ENCODE measurements around the gene CDK10.
"Not testable (repeated sequence)": the region's sequence is repeated elsewhere in the genome, so short reads cannot be mapped to it uniquely, and the experiment has no call there.

The CDK10 gene

GRCh38 chr16:89691986-89692569 lies 5.6 kb downstream of the CDK10 start:
- Histone ChIP-seq H3K9me3 (ENCODE audit: control insufficient read depth, insufficient read depth, low read length) (no peaks in the 10 kb centered on the region), H4K20me1 (ENCODE audit: control insufficient read depth, insufficient read depth, low read depth, low read length) (no peaks in the 10 kb centered on the region), H3K27ac (ENCODE audit: low read depth, low read length) (no peak overlapping the region), H3F3A (ENCODE audit: control insufficient read depth, insufficient read depth) (no peaks in the 10 kb centered on the region), H3K79me2 (ENCODE audit: control insufficient read depth, low read length) (peaks cover 25% of the 10 kb centered on the region), H3K4me3 (ENCODE audit: low read length) (no peak overlapping the region), H3K36me3 (ENCODE audit: control insufficient read depth, low read length) (peaks cover 87% of the 10 kb centered on the region), H3K27me3 (ENCODE audit: control insufficient read depth, low read length) (no peaks in the 10 kb centered on the region), H3K4me2 (ENCODE audit: low read length) (no peak overlapping the region), H3K9me2 (replicated peaks; ENCODE audit: control insufficient read depth, low read length) (no peaks in the 10 kb centered on the region), H3K4me1 (ENCODE audit: control insufficient read depth, low read length) (peaks cover 30% of the 10 kb centered on the region)
- no peak for TF ChIP-seq EZH2phosphoT487 (IDR thresholded peaks at IDR 0.05; ENCODE audit: borderline replicate concordance, low read length)
- no peak for TF ChIP-seq CTCF (IDR thresholded peaks at IDR 0.05; ENCODE audit: low read depth, low read length, poor library complexity, severe bottlenecking)

DNA sequence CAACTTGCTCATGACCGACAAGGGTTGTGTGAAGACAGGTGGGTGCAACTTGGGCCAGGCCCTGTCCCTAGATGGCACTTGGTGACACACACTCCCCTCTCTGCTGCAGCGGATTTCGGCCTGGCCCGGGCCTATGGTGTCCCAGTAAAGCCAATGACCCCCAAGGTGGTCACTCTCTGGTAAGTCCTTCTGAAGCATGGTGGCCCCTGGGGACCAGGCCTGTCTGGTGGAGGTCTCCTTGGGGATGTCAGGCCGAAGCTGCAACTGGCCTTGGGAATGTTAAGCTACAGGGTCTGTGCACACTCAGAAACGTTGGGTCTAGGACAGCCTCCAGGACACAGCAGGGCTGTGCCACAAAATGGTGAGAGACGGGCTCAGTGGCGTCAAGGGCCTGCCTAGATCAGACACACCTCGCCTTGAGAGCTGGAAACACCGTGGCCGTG lies 6.8 kb downstream of the CDK10 start:
- Histone ChIP-seq H3K9me3 (ENCODE audit: control insufficient read depth, insufficient read depth, low read length) (no peaks in the 10 kb centered on the region), H3K9me2 (replicated peaks; ENCODE audit: control insufficient read depth, low read length) (no peaks in the 10 kb centered on the region), H3K4me2 (ENCODE audit: low read length) (no peak overlapping the region), H3K36me3 (ENCODE audit: control insufficient read depth, low read length) (peaks cover 78% of the 10 kb centered on the region), H3K4me1 (ENCODE audit: control insufficient read depth, low read length) (peaks cover 17% of the 10 kb centered on the region), H3K4me3 (ENCODE audit: low read length) (no peak overlapping the region), H3K79me2 (ENCODE audit: control insufficient read depth, low read length) (peaks cover 13% of the 10 kb centered on the region), H3K27me3 (ENCODE audit: control insufficient read depth, low read length) (no peaks in the 10 kb centered on the region), H3K27ac (ENCODE audit: low read depth, low read length) (no peak overlapping the region), H4K20me1 (ENCODE audit: control insufficient read depth, insufficient read depth, low read depth, low read length) (no peaks in the 10 kb centered on the region), H3F3A (ENCODE audit: control insufficient read depth, insufficient read depth) (no peaks in the 10 kb centered on the region)
- TF ChIP-seq CTCF (IDR thresholded peaks at IDR 0.05; ENCODE audit: low read depth, low read length, poor library complexity, severe bottlenecking) (no peak), EZH2phosphoT487 (IDR thresholded peaks at IDR 0.05; ENCODE audit: borderline replicate concordance, low read length) (no peak)

- H3K27ac ChIP-seq (ENCODE audit: low read depth, low read length): no peak overlapping the region
- peaks cover 70% of the 10 kb centered on the region for H3K36me3 ChIP-seq (ENCODE audit: control insufficient read depth, low read length)
- no peak overlapping the region for H3K4me2 ChIP-seq (ENCODE audit: low read length)
- peaks cover 15% of the 10 kb centered on the region for H3K4me1 ChIP-seq (ENCODE audit: control insufficient read depth, low read length)
- no peaks in the 10 kb centered on the region; the same call in 1 of the 2 replicates for H4K20me1 ChIP-seq (ENCODE audit: control insufficient read depth, insufficient read depth, low read depth, low read length)
- TF ChIP-seq EZH2phosphoT487 (IDR thresholded peaks at IDR 0.05; ENCODE audit: borderline replicate concordance, low read length): no peak
- peaks cover 3% of the 10 kb centered on the region; the same call in 1 of the 2 replicates for H3F3A ChIP-seq (ENCODE audit: control insufficient read depth, insufficient read depth)
- H3K9me3 ChIP-seq (ENCODE audit: control insufficient read depth, insufficient read depth, low read length): no peaks in the 10 kb centered on the region
- H3K4me3 ChIP-seq (ENCODE audit: low read length): no peak overlapping the region
- H3K27me3 ChIP-seq (ENCODE audit: control insufficient read depth, low read length): no peaks in the 10 kb centered on the region
- peaks cover 4% of the 10 kb centered on the region for H3K79me2 ChIP-seq (ENCODE audit: control insufficient read depth, low read length)
- no peaks in the 10 kb centered on the region for H3K9me2 ChIP-seq (replicated peaks; ENCODE audit: control insufficient read depth, low read length)
Observed at GRCh38 chr16:89693931-89694783, 7.7 kb downstream of the CDK10 start.

DNA sequence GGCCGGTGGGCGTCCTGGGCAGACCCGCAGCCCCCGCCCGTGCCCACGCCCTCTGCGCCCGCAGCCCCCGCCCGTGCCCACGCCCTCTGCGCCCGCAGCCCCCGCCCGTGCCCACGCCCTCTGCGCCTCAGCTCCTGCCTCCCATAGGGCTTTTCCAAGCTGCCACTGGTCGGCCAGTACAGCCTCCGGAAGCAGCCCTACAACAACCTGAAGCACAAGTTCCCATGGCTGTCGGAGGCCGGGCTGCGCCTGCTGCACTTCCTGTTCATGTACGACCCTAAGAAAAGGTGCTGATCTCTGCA lies 8.2 kb downstream of the CDK10 start:
- Histone ChIP-seq H3K36me3 (ENCODE audit: control insufficient read depth, low read length) (peaks cover 65% of the 10 kb centered on the region), H3K4me1 (ENCODE audit: control insufficient read depth, low read length) (peaks cover 16% of the 10 kb centered on the region)
- H4K20me1 ChIP-seq (ENCODE audit: control insufficient read depth, insufficient read depth, low read depth, low read length); H3K4me2 ChIP-seq (ENCODE audit: low read length); H3K79me2 ChIP-seq (ENCODE audit: control insufficient read depth, low read length); H3K27me3 ChIP-seq (ENCODE audit: control insufficient read depth, low read length); H3K9me3 ChIP-seq (ENCODE audit: control insufficient read depth, insufficient read depth, low read length); H3F3A ChIP-seq (ENCODE audit: control insufficient read depth, insufficient read depth); H3K27ac ChIP-seq (ENCODE audit: low read depth, low read length); H3K9me2 ChIP-seq (replicated peaks; ENCODE audit: control insufficient read depth, low read length); H3K4me3 ChIP-seq (ENCODE audit: low read length): not testable (repeated sequence)
